ENCODE results near the gene CEP68.
"Not testable (repeated sequence)": the region's sequence is repeated elsewhere in the genome, so short reads cannot be mapped to it uniquely, and the experiment has no call there.

Gene CEP68, protein sequence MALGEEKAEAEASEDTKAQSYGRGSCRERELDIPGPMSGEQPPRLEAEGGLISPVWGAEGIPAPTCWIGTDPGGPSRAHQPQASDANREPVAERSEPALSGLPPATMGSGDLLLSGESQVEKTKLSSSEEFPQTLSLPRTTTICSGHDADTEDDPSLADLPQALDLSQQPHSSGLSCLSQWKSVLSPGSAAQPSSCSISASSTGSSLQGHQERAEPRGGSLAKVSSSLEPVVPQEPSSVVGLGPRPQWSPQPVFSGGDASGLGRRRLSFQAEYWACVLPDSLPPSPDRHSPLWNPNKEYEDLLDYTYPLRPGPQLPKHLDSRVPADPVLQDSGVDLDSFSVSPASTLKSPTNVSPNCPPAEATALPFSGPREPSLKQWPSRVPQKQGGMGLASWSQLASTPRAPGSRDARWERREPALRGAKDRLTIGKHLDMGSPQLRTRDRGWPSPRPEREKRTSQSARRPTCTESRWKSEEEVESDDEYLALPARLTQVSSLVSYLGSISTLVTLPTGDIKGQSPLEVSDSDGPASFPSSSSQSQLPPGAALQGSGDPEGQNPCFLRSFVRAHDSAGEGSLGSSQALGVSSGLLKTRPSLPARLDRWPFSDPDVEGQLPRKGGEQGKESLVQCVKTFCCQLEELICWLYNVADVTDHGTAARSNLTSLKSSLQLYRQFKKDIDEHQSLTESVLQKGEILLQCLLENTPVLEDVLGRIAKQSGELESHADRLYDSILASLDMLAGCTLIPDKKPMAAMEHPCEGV

GRCh38 chr2:65056215-65057053 lies at the start of gene CEP68:
Gene CEP68 (plus strand): TSS chr2:65056416. CDS start chr2:65069445, 13,029 bp downstream.
- peaks cover 24% of the 10 kb centered on the region for H3K4me1 ChIP-seq (ENCODE audit: control insufficient read depth, insufficient read depth, low read length)
- peak within 1 kb of the TSS; percentile 62 to 76 for H3K9ac ChIP-seq (ENCODE audit: low read length in 2 of 2)
- no peaks in the 10 kb centered on the region for H3K9me3 ChIP-seq (ENCODE audit: control insufficient read depth in 2 of 2, low read length in 2 of 2)
- peak within 1 kb of the TSS; percentile 91 for H3K4me3 ChIP-seq (ENCODE audit: low read length in 2 of 2)
- H3K27ac ChIP-seq (ENCODE audit: low read length): peak within 1 kb of the TSS; percentile 53
- H3K36me3 ChIP-seq (ENCODE audit: control insufficient read depth in 2 of 2, insufficient read depth in 2 of 2, low read length in 2 of 2): no peaks in the 10 kb centered on the region
- H3K27me3 ChIP-seq (ENCODE audit: control insufficient read depth in 1 of 2, insufficient read depth in 2 of 2, low read length in 2 of 2): no peaks in the 10 kb centered on the region

- H3K4me1 ChIP-seq (ENCODE audit: control insufficient read depth, insufficient read depth, low read length): peaks cover 2% of the 10 kb centered on the region
- H3K9ac ChIP-seq (ENCODE audit: low read length in 2 of 2): no peak overlapping the region
- H3K27me3 ChIP-seq (ENCODE audit: control insufficient read depth in 1 of 2, insufficient read depth in 2 of 2, low read length in 2 of 2): no peaks in the 10 kb centered on the region
- no peak overlapping the region for H3K4me3 ChIP-seq (ENCODE audit: low read length in 2 of 2)
- H3K36me3 ChIP-seq (ENCODE audit: control insufficient read depth in 2 of 2, insufficient read depth in 2 of 2, low read length in 2 of 2): peaks cover 6 to 19% of the 10 kb centered on the region in 2 donors
- no peaks in the 10 kb centered on the region for H3K9me3 ChIP-seq (ENCODE audit: control insufficient read depth in 2 of 2, low read length in 2 of 2)
- no peak overlapping the region for H3K27ac ChIP-seq (ENCODE audit: low read length)
These were observed 42.4 kb upstream of the CEP68 start for GRCh38 chr2:65013776-65014175.

DNA sequence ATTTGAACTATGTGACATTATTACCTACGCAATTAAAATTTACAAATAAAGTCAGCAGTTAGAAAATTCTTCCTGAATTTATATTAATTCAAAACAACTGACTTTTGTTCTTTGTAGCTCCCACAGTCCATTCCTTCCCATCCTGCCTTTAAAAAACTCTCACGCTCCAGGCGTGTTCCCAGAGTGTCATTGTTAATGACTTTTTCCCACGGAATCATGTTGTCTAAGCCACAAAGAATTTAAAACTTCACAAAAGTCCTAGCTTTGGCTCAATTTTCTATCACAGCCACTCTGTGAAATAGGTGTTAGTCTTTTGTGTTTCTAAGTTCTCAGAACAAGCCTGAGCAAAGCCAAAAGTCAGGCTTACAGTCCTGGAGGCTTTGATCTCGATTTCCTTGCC lies 40.5 kb upstream of the CEP68 start:
- peaks cover 8 to 20% of the 10 kb centered on the region in 2 donors for H3K36me3 ChIP-seq (ENCODE audit: control insufficient read depth in 2 of 2, insufficient read depth in 2 of 2, low read length in 2 of 2)
- H3K27me3 ChIP-seq (ENCODE audit: control insufficient read depth in 1 of 2, insufficient read depth in 2 of 2, low read length in 2 of 2): no peaks in the 10 kb centered on the region
- no peak overlapping the region for H3K9ac ChIP-seq (ENCODE audit: low read length in 2 of 2)
- H3K4me3 ChIP-seq (ENCODE audit: low read length in 2 of 2): no peak overlapping the region
- peaks cover 2% of the 10 kb centered on the region for H3K4me1 ChIP-seq (ENCODE audit: control insufficient read depth, insufficient read depth, low read length)
- no peak overlapping the region for H3K27ac ChIP-seq (ENCODE audit: low read length)
- H3K9me3 ChIP-seq (ENCODE audit: control insufficient read depth in 2 of 2, low read length in 2 of 2): no peaks in the 10 kb centered on the region

GRCh38 chr2:65016789-65017188 lies 39.4 kb upstream of the CEP68 start:
- Histone ChIP-seq H3K36me3 (ENCODE audit: control insufficient read depth in 2 of 2, insufficient read depth in 2 of 2, low read length in 2 of 2) (peaks cover 13 to 22% of the 10 kb centered on the region in 2 donors), H3K9ac (ENCODE audit: low read length in 2 of 2) (no peak overlapping the region), H3K27me3 (ENCODE audit: control insufficient read depth in 1 of 2, insufficient read depth in 2 of 2, low read length in 2 of 2) (no peaks in the 10 kb centered on the region), H3K4me3 (ENCODE audit: low read length in 2 of 2) (no peak overlapping the region), H3K9me3 (ENCODE audit: control insufficient read depth in 2 of 2, low read length in 2 of 2) (no peaks in the 10 kb centered on the region), H3K27ac (ENCODE audit: low read length) (no peak overlapping the region), H3K4me1 (ENCODE audit: control insufficient read depth, insufficient read depth, low read length) (peaks cover 2% of the 10 kb centered on the region)

GRCh38 chr2:65017335-65017734 lies 38.9 kb upstream of the CEP68 start:
- peaks cover 13 to 22% of the 10 kb centered on the region in 2 donors for H3K36me3 ChIP-seq (ENCODE audit: control insufficient read depth in 2 of 2, insufficient read depth in 2 of 2, low read length in 2 of 2)
- H3K4me3 ChIP-seq (ENCODE audit: low read length in 2 of 2): no peak overlapping the region
- H3K9ac ChIP-seq (ENCODE audit: low read length in 2 of 2): no peak overlapping the region
- H3K27ac ChIP-seq (ENCODE audit: low read length): no peak overlapping the region
- H3K4me1 ChIP-seq (ENCODE audit: control insufficient read depth, insufficient read depth, low read length): peaks cover 2% of the 10 kb centered on the region
- H3K9me3 ChIP-seq (ENCODE audit: control insufficient read depth in 2 of 2, low read length in 2 of 2): no peaks in the 10 kb centered on the region
- no peaks in the 10 kb centered on the region for H3K27me3 ChIP-seq (ENCODE audit: control insufficient read depth in 1 of 2, insufficient read depth in 2 of 2, low read length in 2 of 2)

GRCh38 chr2:65018141-65018582 lies 38.1 kb upstream of the CEP68 start:
- H3K9ac ChIP-seq (ENCODE audit: low read length in 2 of 2): no peak overlapping the region
- H3K4me3 ChIP-seq (ENCODE audit: low read length in 2 of 2): no peak overlapping the region
- no peaks in the 10 kb centered on the region for H3K27me3 ChIP-seq (ENCODE audit: control insufficient read depth in 1 of 2, insufficient read depth in 2 of 2, low read length in 2 of 2)
- peaks cover 2% of the 10 kb centered on the region for H3K4me1 ChIP-seq (ENCODE audit: control insufficient read depth, insufficient read depth, low read length)
- peaks cover 13 to 22% of the 10 kb centered on the region in 2 donors for H3K36me3 ChIP-seq (ENCODE audit: control insufficient read depth in 2 of 2, insufficient read depth in 2 of 2, low read length in 2 of 2)
- no peaks in the 10 kb centered on the region for H3K9me3 ChIP-seq (ENCODE audit: control insufficient read depth in 2 of 2, low read length in 2 of 2)
- H3K27ac ChIP-seq (ENCODE audit: low read length): no peak overlapping the region

DNA sequence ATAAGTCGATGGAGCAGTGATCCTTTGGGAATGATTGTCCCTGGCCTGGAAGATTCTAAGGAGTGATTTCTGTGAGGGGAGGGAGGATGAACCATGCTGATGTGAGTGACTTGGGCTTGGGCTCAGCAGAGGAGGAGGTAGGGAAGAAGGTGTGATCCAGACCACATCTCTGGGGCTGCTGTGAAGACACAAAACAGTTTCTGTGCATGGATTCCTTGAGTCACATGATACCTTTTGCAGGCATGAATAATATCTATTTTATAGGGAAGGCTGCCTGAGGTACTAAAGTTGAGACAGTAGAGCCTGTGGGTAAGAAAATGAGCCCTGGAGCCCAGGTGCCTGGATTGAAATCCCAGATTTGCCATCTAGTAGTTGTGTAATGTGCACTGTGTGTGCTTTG lies 37.2 kb upstream of the CEP68 start:
- H3K9me3 ChIP-seq (ENCODE audit: control insufficient read depth in 2 of 2, low read length in 2 of 2): no peaks in the 10 kb centered on the region
- no peak overlapping the region for H3K27ac ChIP-seq (ENCODE audit: low read length)
- peaks cover 13 to 22% of the 10 kb centered on the region in 2 donors for H3K36me3 ChIP-seq (ENCODE audit: control insufficient read depth in 2 of 2, insufficient read depth in 2 of 2, low read length in 2 of 2)
- no peak overlapping the region for H3K4me3 ChIP-seq (ENCODE audit: low read length in 2 of 2)
- H3K4me1 ChIP-seq (ENCODE audit: control insufficient read depth, insufficient read depth, low read length): peaks cover 2% of the 10 kb centered on the region
- no peak overlapping the region for H3K9ac ChIP-seq (ENCODE audit: low read length in 2 of 2)
- no peaks in the 10 kb centered on the region for H3K27me3 ChIP-seq (ENCODE audit: control insufficient read depth in 1 of 2, insufficient read depth in 2 of 2, low read length in 2 of 2)

GRCh38 chr2:65019675-65020195 lies 36.5 kb upstream of the CEP68 start:
- Histone ChIP-seq H3K4me3 (ENCODE audit: low read length in 2 of 2) (no peak overlapping the region), H3K27ac (ENCODE audit: low read length) (no peak overlapping the region), H3K4me1 (ENCODE audit: control insufficient read depth, insufficient read depth, low read length) (peaks cover 2% of the 10 kb centered on the region), H3K9me3 (ENCODE audit: control insufficient read depth in 2 of 2, low read length in 2 of 2) (no peaks in the 10 kb centered on the region), H3K36me3 (ENCODE audit: control insufficient read depth in 2 of 2, insufficient read depth in 2 of 2, low read length in 2 of 2) (peaks cover 13 to 22% of the 10 kb centered on the region in 2 donors), H3K9ac (ENCODE audit: low read length in 2 of 2) (no peak overlapping the region), H3K27me3 (ENCODE audit: control insufficient read depth in 1 of 2, insufficient read depth in 2 of 2, low read length in 2 of 2) (no peaks in the 10 kb centered on the region)

- not testable (repeated sequence) for H3K4me1 ChIP-seq (ENCODE audit: control insufficient read depth, insufficient read depth, low read length); H3K27ac ChIP-seq (ENCODE audit: low read length)
These were observed 36.0 kb upstream of the CEP68 start for GRCh38 chr2:65020251-65020650.

DNA sequence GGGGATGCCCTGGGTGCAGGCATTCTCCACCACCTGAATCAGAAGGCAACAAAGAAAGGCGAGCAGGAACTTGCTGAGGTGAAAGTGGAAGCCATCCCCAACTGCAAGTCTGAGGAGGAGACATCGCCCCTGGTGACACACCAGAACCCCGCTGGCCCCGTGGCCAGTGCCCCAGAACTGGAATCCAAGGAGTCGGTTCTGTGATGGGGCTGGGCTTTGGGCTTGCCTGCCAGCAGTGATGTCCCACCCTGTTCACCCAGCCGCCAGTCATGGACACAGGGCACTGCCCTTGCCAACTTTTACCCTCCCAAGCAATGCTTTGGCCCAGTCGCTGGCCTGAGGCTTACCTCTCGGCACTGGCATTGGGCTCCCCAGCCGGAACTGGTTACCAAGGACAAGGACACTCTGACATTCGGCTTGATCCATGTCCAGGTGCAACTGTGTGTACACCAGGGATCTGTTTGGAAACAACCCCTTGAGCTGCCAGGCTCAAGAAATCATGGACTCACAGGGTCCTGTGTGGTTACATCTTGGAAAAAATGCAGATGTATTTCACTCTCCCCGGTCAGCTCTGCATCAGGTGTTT lies 35.2 kb upstream of the CEP68 start:
- peaks cover 13 to 21% of the 10 kb centered on the region in 2 donors for H3K36me3 ChIP-seq (ENCODE audit: control insufficient read depth in 2 of 2, insufficient read depth in 2 of 2, low read length in 2 of 2)
- H3K27ac ChIP-seq (ENCODE audit: low read length): no peak overlapping the region
- no peak overlapping the region for H3K9ac ChIP-seq (ENCODE audit: low read length in 2 of 2)

More at GRCh38 chr2:65020251-65020650, 36.0 kb upstream of the CEP68 start:
- H3K36me3 ChIP-seq (ENCODE audit: control insufficient read depth in 2 of 2, insufficient read depth in 2 of 2, low read length in 2 of 2): peaks cover 13 to 22% of the 10 kb centered on the region in 2 donors
- not testable (repeated sequence) for H3K9me3 ChIP-seq (ENCODE audit: control insufficient read depth in 2 of 2, low read length in 2 of 2); H3K27me3 ChIP-seq (ENCODE audit: control insufficient read depth in 1 of 2, insufficient read depth in 2 of 2, low read length in 2 of 2); H3K4me3 ChIP-seq (ENCODE audit: low read length in 2 of 2); H3K9ac ChIP-seq (ENCODE audit: low read length in 2 of 2)

More for the DNA sequence above, 35.2 kb upstream of the CEP68 start:
- no peak overlapping the region for H3K4me3 ChIP-seq (ENCODE audit: low read length in 2 of 2)
- H3K27me3 ChIP-seq (ENCODE audit: control insufficient read depth in 1 of 2, insufficient read depth in 2 of 2, low read length in 2 of 2): no peaks in the 10 kb centered on the region
- peaks cover 2% of the 10 kb centered on the region for H3K4me1 ChIP-seq (ENCODE audit: control insufficient read depth, insufficient read depth, low read length)
- no peaks in the 10 kb centered on the region for H3K9me3 ChIP-seq (ENCODE audit: control insufficient read depth in 2 of 2, low read length in 2 of 2)

Measured in stomach smooth muscle (tissue), 2 donors.